Sigmoid colon (tissue), 4 donors: Measurements from ENCODE around the gene MMGT1.

Source experiments
- CTCF ChIP-seq, 4 experiments: fragments of 450-650 bp in 3 of 4; fragments of 200-600 bp in 1 of 4; IDR thresholded peaks; one replicate each; pipeline ENCODE4 v1.5.1; 2016 to 2019; ENCODE audit warnings: antibody characterized with exemption in 4 of 4, mild to moderate bottlenecking in 3 of 4, moderate library complexity in 2 of 4
- EP300 ChIP-seq, 4 donors: sonication (generic); formaldehyde crosslinking; IDR thresholded peaks; one replicate each; pipeline ENCODE4 v1.6.1; 2017; ENCODE audit warnings: antibody characterized with exemption in 4 of 4
- POLR2A ChIP-seq, 2 donors: fragments of 450-650 bp; IDR thresholded peaks; one replicate each; pipeline ENCODE4 v1.6.1; 2016; ENCODE audit warnings: antibody characterized with exemption in 2 of 2, mild to moderate bottlenecking in 2 of 2, moderate library complexity in 2 of 2
- POLR2AphosphoS5 ChIP-seq, 4 donors: sonication (generic); formaldehyde crosslinking; IDR thresholded peaks; one replicate each; pipeline ENCODE4 v1.6.1; 2017; ENCODE audit warnings: antibody characterized with exemption in 4 of 4

- TF ChIP-seq CTCF (IDR thresholded peaks at IDR 0.05): no peak
- TF ChIP-seq POLR2AphosphoS5 (IDR thresholded peaks at IDR 0.05): no peak
- TF ChIP-seq EP300 (IDR thresholded peaks at IDR 0.05): no peak
- TF ChIP-seq POLR2A (IDR thresholded peaks at IDR 0.05): no peak
Measured at GRCh38 chrX:135984791-135985156, 11.0 kb upstream of the MMGT1 start.
